ENCODE data around the gene FOXP1. TPM values are rescaled to one million over a fixed set of nuclear protein-coding genes. Genes with fewer than 3 reads are reported as not detected.
A peak's percentile ranks its signal among the peaks of the same experiment; 100 is the strongest.

FOXP1 gene
- total RNA-seq, 1 donor from 2014 or later: 107 TPM

GRCh38 chr3:70905491-70905890, 678.0 kb downstream of the FOXP1 start:
- FAIRE-seq: no peak
- Mint-ChIP-seq H3K4me3 (ENCODE audit: unreplicated experiment) (no peak overlapping the region), H3K4me1 (ENCODE audit: low read depth, unreplicated experiment) (peaks cover 6% of the 10 kb centered on the region), H3K36me3 (ENCODE audit: low read depth, unreplicated experiment) (no peaks in the 10 kb centered on the region), H3K27ac (ENCODE audit: unreplicated experiment) (no peak overlapping the region), H3K9me3 (ENCODE audit: unreplicated experiment) (no peaks in the 10 kb centered on the region), H3K27me3 (ENCODE audit: low read depth, unreplicated experiment) (peaks cover 4% of the 10 kb centered on the region)
- no peaks in the 10 kb centered on the region for H3K9me3 ChIP-seq (ENCODE audit: insufficient read depth, low read depth, low read length)
- no peak overlapping the region for H3K4me3 ChIP-seq (ENCODE audit: insufficient read depth, low read depth, low read length)
- no peak overlapping the region for H3K4me2 ChIP-seq (ENCODE audit: low read length)
- no peak for DNase-seq (ENCODE audit: low read depth)
- no peaks in the 10 kb centered on the region for H3K4me1 ChIP-seq (ENCODE audit: insufficient read depth, low read length)
- H3K27ac ChIP-seq (ENCODE audit: low read depth, low read length): no peak overlapping the region
- no peaks in the 10 kb centered on the region for H3K27me3 ChIP-seq (ENCODE audit: insufficient read depth, low read length)
- TF ChIP-seq EZH2 (IDR thresholded peaks at IDR 0.05; ENCODE audit: insufficient read depth, low read length): no peak
- TF ChIP-seq, protein P1, sequence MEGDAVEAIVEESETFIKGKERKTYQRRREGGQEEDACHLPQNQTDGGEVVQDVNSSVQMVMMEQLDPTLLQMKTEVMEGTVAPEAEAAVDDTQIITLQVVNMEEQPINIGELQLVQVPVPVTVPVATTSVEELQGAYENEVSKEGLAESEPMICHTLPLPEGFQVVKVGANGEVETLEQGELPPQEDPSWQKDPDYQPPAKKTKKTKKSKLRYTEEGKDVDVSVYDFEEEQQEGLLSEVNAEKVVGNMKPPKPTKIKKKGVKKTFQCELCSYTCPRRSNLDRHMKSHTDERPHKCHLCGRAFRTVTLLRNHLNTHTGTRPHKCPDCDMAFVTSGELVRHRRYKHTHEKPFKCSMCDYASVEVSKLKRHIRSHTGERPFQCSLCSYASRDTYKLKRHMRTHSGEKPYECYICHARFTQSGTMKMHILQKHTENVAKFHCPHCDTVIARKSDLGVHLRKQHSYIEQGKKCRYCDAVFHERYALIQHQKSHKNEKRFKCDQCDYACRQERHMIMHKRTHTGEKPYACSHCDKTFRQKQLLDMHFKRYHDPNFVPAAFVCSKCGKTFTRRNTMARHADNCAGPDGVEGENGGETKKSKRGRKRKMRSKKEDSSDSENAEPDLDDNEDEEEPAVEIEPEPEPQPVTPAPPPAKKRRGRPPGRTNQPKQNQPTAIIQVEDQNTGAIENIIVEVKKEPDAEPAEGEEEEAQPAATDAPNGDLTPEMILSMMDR (IDR thresholded peaks at IDR 0.05; ENCODE audit: insufficient read depth, low read depth, low read length): no peak
- no peak overlapping the region for H3K9ac ChIP-seq (ENCODE audit: low read length)
- H2AFZ ChIP-seq (ENCODE audit: low read depth, low read length): no peak overlapping the region
- no peaks in the 10 kb centered on the region for H4K20me1 ChIP-seq (ENCODE audit: insufficient read depth, low read length)
- no peaks in the 10 kb centered on the region for H3K79me2 ChIP-seq (ENCODE audit: insufficient read depth, low read length)
- H3K36me3 ChIP-seq (ENCODE audit: insufficient read depth, low read length): no peaks in the 10 kb centered on the region

Small RNAs within 50 kb of the gene (microRNA-seq; reads per million reads assigned to microRNA genes)
- gene MIR1284: 26.6 reads per million, percentile 50 among the genes with 10 or more reads in this experiment

Other genes starting within 250 kb of the FOXP1 start
- 3.5 and 4.2 TPM in 2 replicates for gene EIF4E3, start 141.7 kb upstream of the FOXP1 start, total RNA-seq
- 2.0 and 2.9 TPM in 2 replicates for gene GPR27, start 170.1 kb upstream of the FOXP1 start, total RNA-seq
- not detected in 2 replicates for gene PROK2, start 201.4 kb upstream of the FOXP1 start, total RNA-seq

Data from astrocyte (in vitro differentiated cells and primary cell).